Endothelial cell (in vitro differentiated cells): ENCODE results near the gene MPZL3. TPM values are rescaled to one million over a fixed set of nuclear protein-coding genes. Genes with fewer than 3 reads are reported as not detected.

Experiments
- DNase-seq: peaks from one replicate; pipeline ENCODE4 v3.0.0; 2021; ENCODE audit warnings: low spot score
- H3K27ac Mint-ChIP-seq: one replicate; pipeline ENCODE4 v1.8.0; 2021; ENCODE audit warnings: mixed read lengths, inconsistent platforms; ENCODE audit not compliant: unreplicated experiment
- H3K27me3 Mint-ChIP-seq: one replicate; pipeline ENCODE4 v1.8.0; 2021; ENCODE audit warnings: mild to moderate bottlenecking, moderate library complexity, mixed read lengths, inconsistent platforms; ENCODE audit not compliant: unreplicated experiment
- H3K36me3 Mint-ChIP-seq: one replicate; pipeline ENCODE4 v1.8.0; 2021; ENCODE audit warnings: mild to moderate bottlenecking, low read depth, mixed read lengths, inconsistent platforms; ENCODE audit not compliant: unreplicated experiment
- H3K4me1 Mint-ChIP-seq: one replicate; pipeline ENCODE4 v1.8.0; 2021; ENCODE audit warnings: mild to moderate bottlenecking, mixed read lengths, inconsistent platforms; ENCODE audit not compliant: unreplicated experiment
- H3K4me3 Mint-ChIP-seq: one replicate; pipeline ENCODE4 v1.8.0; 2021; ENCODE audit warnings: mild to moderate bottlenecking, mixed read lengths, inconsistent platforms; ENCODE audit not compliant: unreplicated experiment
- H3K9me3 Mint-ChIP-seq: one replicate; pipeline ENCODE4 v1.8.0; 2021; ENCODE audit warnings: mixed read lengths, inconsistent platforms; ENCODE audit not compliant: unreplicated experiment
- CTCF ChIP-seq: fragments of 200-600 bp; sonication (generic); IDR thresholded peaks from one replicate; pipeline ENCODE4 v1.5.0; 2021; ENCODE audit warnings: antibody characterized with exemption; ENCODE audit not compliant: unreplicated experiment
- total RNA-seq: library from RNA; stranded (reverse); fragmentation: NEBNext Ultra II Directional; extraction: Animal tissue kit (Norgen Biotek cat#: 25700); gene quantifications from one replicate; pipeline ENCODE4 v1.2.1, GENCODE V29; 2021; ENCODE audit not compliant: unreplicated experiment

MPZL3 gene
- total RNA-seq, 1 donor from 2014 or later, result 10.7 TPM

- no peak for DNase-seq
- no peak for TF ChIP-seq CTCF
- no peak overlapping the region for H3K4me3 Mint-ChIP-seq
- no peaks in the 10 kb centered on the region for H3K4me1 Mint-ChIP-seq
- H3K27me3 Mint-ChIP-seq, result peaks cover 1% of the 10 kb centered on the region
- no peak overlapping the region for H3K27ac Mint-ChIP-seq
- no peaks in the 10 kb centered on the region for H3K36me3 Mint-ChIP-seq
- no peaks in the 10 kb centered on the region for H3K9me3 Mint-ChIP-seq
Measured at GRCh38 chr11:118286545-118286944, 34.4 kb upstream of the MPZL3 start.

GRCh38 chr11:118283756-118284350, 31.7 kb upstream of the MPZL3 start:
- Mint-ChIP-seq H3K27me3 (no peaks in the 10 kb centered on the region), H3K27ac (no peak overlapping the region), H3K36me3 (no peaks in the 10 kb centered on the region), H3K4me1 (no peaks in the 10 kb centered on the region), H3K9me3 (no peaks in the 10 kb centered on the region), H3K4me3 (no peak overlapping the region)
- DNase-seq, result no peak
- TF ChIP-seq CTCF, result no peak

GRCh38 chr11:118283037-118283636, 31.0 kb upstream of the MPZL3 start:
- Mint-ChIP-seq H3K27me3 (no peaks in the 10 kb centered on the region), H3K36me3 (no peaks in the 10 kb centered on the region), H3K4me1 (no peaks in the 10 kb centered on the region), H3K27ac (no peak overlapping the region), H3K4me3 (no peak overlapping the region), H3K9me3 (no peaks in the 10 kb centered on the region)
- no peak for TF ChIP-seq CTCF
- no peak for DNase-seq

- Mint-ChIP-seq H3K4me3 (no peak overlapping the region), H3K9me3 (no peaks in the 10 kb centered on the region), H3K27me3 (no peaks in the 10 kb centered on the region), H3K4me1 (no peaks in the 10 kb centered on the region), H3K27ac (no peak overlapping the region), H3K36me3 (no peaks in the 10 kb centered on the region)
- no peak for DNase-seq
- TF ChIP-seq CTCF, result no peak
Measured at GRCh38 chr11:118282606-118283005, 30.4 kb upstream of the MPZL3 start.

GRCh38 chr11:118281284-118281683, 29.1 kb upstream of the MPZL3 start:
- Mint-ChIP-seq H3K27ac (no peak overlapping the region), H3K27me3 (no peaks in the 10 kb centered on the region), H3K4me1 (peaks cover 7% of the 10 kb centered on the region), H3K9me3 (no peaks in the 10 kb centered on the region), H3K4me3 (no peak overlapping the region), H3K36me3 (no peaks in the 10 kb centered on the region)
- no peak for TF ChIP-seq CTCF
- DNase-seq, result no peak
